H1 (cell line): ENCODE measurements around the gene DUOXA2. TPM values are rescaled to one million over a fixed set of nuclear protein-coding genes. Genes with fewer than 3 reads are reported as not detected.

Experiments
- CBX8 ChIP-seq: fragments of 300-800, 300-1000 bp; sonication (generic); IDR thresholded peaks from 2 replicates; pipeline ENCODE4 v1.7.1; 2016; ENCODE audit warnings: low read depth, low read length, borderline replicate concordance
- CHD7 ChIP-seq: fragments of 300-600 bp; sonication (generic); IDR thresholded peaks from 2 replicates; pipeline ENCODE4 v1.7.1; 2012; ENCODE audit warnings: low read length, moderate library complexity, mild to moderate bottlenecking, inconsistent platforms; ENCODE audit not compliant: insufficient replicate concordance
- E2F6 ChIP-seq: IDR thresholded peaks from 2 replicates; pipeline ENCODE4 v1.6.1; 2012; ENCODE audit warnings: inconsistent platforms
- JUN ChIP-seq: IDR thresholded peaks from 2 replicates; pipeline ENCODE4 v1.6.1; 2011; ENCODE audit warnings: low read depth, mild to moderate bottlenecking, improper control_type of control experiment, low read length
- POU5F1 ChIP-seq: IDR thresholded peaks from 2 replicates; pipeline ENCODE4 v1.6.1; 2011; ENCODE audit warnings: low read depth, mild to moderate bottlenecking, low read length, moderate library complexity
- TAF1 ChIP-seq: IDR thresholded peaks from 2 replicates; pipeline ENCODE4 v1.6.1; 2011; ENCODE audit warnings: mild to moderate bottlenecking, low read depth, low read length
- polyA plus RNA-seq, 7 experiments: library from polyadenylated mRNA; depleted of rRNA in 3 of 7; stranded (reverse) in 5 of 7; unstranded in 2 of 7; fragments of >200 nt in 5 of 7; fragments of 200-250 nt in 2 of 7; gene quantifications; 1 replicate in 5 of 7; 2 replicates in 1 of 7; 4 replicates in 1 of 7; pipeline versions ENCODE4 v1.2.1 to v1.2.3, GENCODE V29; 2011 to 2013; ENCODE audit warnings: missing spikeins in 2 of 7, mixed read lengths in 2 of 7
- total RNA-seq: library from RNA; stranded (reverse); fragmentation: NEBNext Ultra II Directional; extraction: Animal tissue kit (Norgen Biotek cat#: 25700); gene quantifications from 2 replicates; pipeline ENCODE4 v1.2.1, GENCODE V29; 2021

Gene DUOXA2
- total and polyA plus RNA-seq, 2 of the 8 experiments (the other 6 are each of a cell fraction or from before 2014, with no cell fraction given) = 0.05 TPM; not detected in 1

DNA sequence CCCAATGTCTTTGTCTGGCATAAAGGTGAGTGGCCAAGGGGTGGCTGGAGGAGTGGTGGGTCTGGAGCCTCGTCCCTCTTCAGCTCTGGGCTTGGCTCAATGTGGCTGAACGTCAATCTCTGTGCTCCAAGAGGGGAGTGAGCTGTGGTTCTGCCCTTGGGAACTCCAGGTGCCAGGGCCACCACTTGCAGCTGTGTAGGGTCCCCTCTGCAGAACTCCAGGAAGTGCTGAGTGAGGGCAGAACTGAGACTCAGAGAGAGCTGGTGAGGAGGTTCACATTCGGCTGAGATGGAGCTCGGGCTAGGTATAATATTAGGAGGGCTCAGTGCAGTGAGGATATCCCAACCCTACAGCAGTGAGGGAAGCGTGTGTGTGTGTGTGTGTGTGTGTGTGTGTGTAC, 27.3 kb downstream of the DUOXA2 start (continued):
- TF ChIP-seq POU5F1 (no peak), TAF1 (no peak), JUN (no peak), CBX8 (no peak), CHD7 (no peak), E2F6 (no peak)
